Endothelial cell of umbilical vein (primary cell): ENCODE data around the gene PXMP4. TPM values are rescaled to one million over a fixed set of nuclear protein-coding genes. Genes with fewer than 3 reads are reported as not detected.

Experiments
- BruUV-seq: library from RNA; stranded (reverse); fragments of 400-500 nt; replicated peaks from 2 replicates; lab custom pipeline; 2021; lab: Mats Ljungman, UMichigan
- CTCF ChIA-PET: fragments of 300-600, 350-600 bp; sonication (Branson Sonifier 250); formaldehyde crosslinking; loops from one replicate; lab custom pipeline; 2021; ENCODE audit warnings: antibody characterized with exemption, inconsistent platforms; lab: Charles Lee
- POLR2A ChIA-PET: fragments of 300-600, 350-600 bp; sonication (Branson Sonifier 250); formaldehyde crosslinking; loops from one replicate; lab custom pipeline; 2021; ENCODE audit warnings: antibody characterized with exemption, inconsistent platforms; lab: Charles Lee
- DNase-seq: peaks from one replicate; pipeline ENCODE4 v3.0.0-alpha.2; 2011; ENCODE audit warnings: low read depth, low spot score
- FAIRE-seq: peaks from 2 replicates; lab custom pipeline; 2011; peaks lifted over from hg19 to GRCh38; lab: Jason Lieb, UNC
- H2AFZ ChIP-seq: 2 replicates; pipeline ENCODE4 v1.6.0; 2012; ENCODE audit warnings: low read depth, low read length, control low read depth, inconsistent platforms
- H3K27ac ChIP-seq: 2 replicates; pipeline ENCODE4 v1.5.1; 2011; ENCODE audit warnings: low read depth, mild to moderate bottlenecking, control low read depth, low read length, moderate library complexity; ENCODE audit not compliant: insufficient read depth
- H3K27me3 ChIP-seq, 2 experiments: 2 replicates each; pipeline versions ENCODE4 v1.6.0 to v1.6.1; 2011; ENCODE audit warnings: low read length in 2 of 2, mixed read lengths in 1 of 2; ENCODE audit not compliant: control insufficient read depth in 2 of 2, insufficient read depth in 2 of 2
- H3K36me3 ChIP-seq, 2 experiments: 2 replicates in 1 of 2; 3 replicates in 1 of 2; pipeline ENCODE4 v1.5.1; 2011; ENCODE audit warnings: low read length in 2 of 2, mild to moderate bottlenecking in 1 of 2, moderate library complexity in 1 of 2; ENCODE audit not compliant: control insufficient read depth in 2 of 2, insufficient read depth in 2 of 2; ENCODE audit errors: extremely low read depth in 1 of 2
- H3K4me1 ChIP-seq: 3 replicates; pipeline ENCODE4 v1.5.1; 2011; ENCODE audit warnings: mild to moderate bottlenecking, low read length; ENCODE audit not compliant: control insufficient read depth, insufficient read depth; ENCODE audit errors: extremely low read depth
- H3K4me2 ChIP-seq: 2 replicates; pipeline ENCODE4 v1.6.1; 2011; ENCODE audit warnings: low read length, control low read depth, mixed read lengths; ENCODE audit not compliant: insufficient read depth
- H3K4me3 ChIP-seq, 3 experiments: fragments of 200-600 bp in 1 of 3; sonication (generic), shearing (Covaris generic) in 1 of 3; replicated peaks in 1 of 3; 2 replicates each; pipeline ENCODE4 v1.5.1; 2011 to 2016; ENCODE audit warnings: control low read depth in 3 of 3, low read length in 3 of 3, mild to moderate bottlenecking in 2 of 3, inconsistent platforms in 1 of 3, low read depth in 1 of 3, moderate library complexity in 1 of 3; ENCODE audit not compliant: insufficient read depth in 1 of 3
- H3K79me2 ChIP-seq: 2 replicates; pipeline ENCODE4 v1.6.0; 2012; ENCODE audit warnings: low read length, inconsistent platforms; ENCODE audit not compliant: control insufficient read depth, insufficient read depth
- H3K9ac ChIP-seq: replicated peaks from 2 replicates; pipeline ENCODE3; 2011; ENCODE audit warnings: low read length, control low read depth; ENCODE audit not compliant: insufficient read depth; ENCODE audit errors: extremely low read depth
- H3K9me1 ChIP-seq: replicated peaks from 3 replicates; pipeline ENCODE4 v1.6.0; 2011; ENCODE audit warnings: mild to moderate bottlenecking, low read length; ENCODE audit not compliant: control insufficient read depth, insufficient read depth; ENCODE audit errors: extremely low read depth
- H3K9me3 ChIP-seq: replicated peaks from 2 replicates; pipeline ENCODE4 v1.5.1; 2012; ENCODE audit warnings: low read length, inconsistent platforms; ENCODE audit not compliant: control insufficient read depth, insufficient read depth
- H4K20me1 ChIP-seq: replicated peaks from 2 replicates; pipeline ENCODE3; 2011; ENCODE audit warnings: mild to moderate bottlenecking, low read length; ENCODE audit not compliant: control insufficient read depth, insufficient read depth; ENCODE audit errors: extremely low read depth
- EZH2 ChIP-seq: IDR thresholded peaks from 2 replicates; pipeline ENCODE4 v1.6.1; 2012; ENCODE audit warnings: borderline replicate concordance, low read depth, mild to moderate bottlenecking, moderate library complexity, low read length, inconsistent platforms; ENCODE audit not compliant: severe bottlenecking
- FOS ChIP-seq: IDR thresholded peaks from 2 replicates; pipeline ENCODE4 v1.6.1; 2011; ENCODE audit warnings: mild to moderate bottlenecking, low read length, moderate library complexity, borderline replicate concordance; ENCODE audit not compliant: insufficient read depth
- GATA2 ChIP-seq: IDR thresholded peaks from 2 replicates; pipeline ENCODE4 v1.7.0; 2011; ENCODE audit warnings: low read depth, mild to moderate bottlenecking, moderate library complexity, mixed read lengths, low read length; ENCODE audit not compliant: insufficient read length, insufficient read depth
- MYC ChIP-seq: IDR thresholded peaks from one replicate; pipeline ENCODE4 v1.6.1; 2011; ENCODE audit warnings: mild to moderate bottlenecking, low read depth, low read length
- POLR2A ChIP-seq: IDR thresholded peaks from 2 replicates; pipeline ENCODE4 v1.6.1; 2012; ENCODE audit warnings: low read depth, mild to moderate bottlenecking, control low read depth, low read length
- POLR2AphosphoS5 ChIP-seq: IDR thresholded peaks from 2 replicates; pipeline ENCODE4 v1.6.1; 2012; ENCODE audit warnings: low read depth, mild to moderate bottlenecking, control low read depth, low read length, moderate library complexity; ENCODE audit not compliant: insufficient read depth
- dilution Hi-C: fragments of 300-500 bp; cut with MboI; formaldehyde crosslinking; loops from one replicate; pipeline ENCODE4 v1.15.0; 2019; ENCODE audit warnings: low sequenced_read_pairs; ENCODE audit not compliant: extremely low pct_ligation_motif_present
- intact Hi-C: fragments of 100-400 bp; cut with micrococcal nuclease; formaldehyde crosslinking; loops from one replicate; pipeline ENCODE4 v1.10.0; 2022
- polyA plus RNA-seq, 4 experiments: library from polyadenylated mRNA; depleted of rRNA in 3 of 4; stranded (reverse) in 3 of 4; unstranded in 1 of 4; fragments of >200 nt; gene quantifications; 2 replicates each; pipeline versions ENCODE4 v1.2.1 to v1.2.3, GENCODE V29; 2011 to 2012; ENCODE audit warnings: missing spikeins in 1 of 4
- total RNA-seq: library from RNA; stranded (reverse); gene quantifications from 2 replicates; pipeline ENCODE4 v1.2.3, GENCODE V29; 2021
- TF ChIP-seq, protein P1 (sequence below): IDR thresholded peaks from 2 replicates; pipeline ENCODE4 v1.6.1; 2011; ENCODE audit not compliant: insufficient read depth, insufficient read length

Gene PXMP4
- total and polyA plus RNA-seq, 2 donors (not counting 3 experiments of a cell fraction or from before 2014, with no cell fraction given): 6.9 to 8.5 TPM

DNA sequence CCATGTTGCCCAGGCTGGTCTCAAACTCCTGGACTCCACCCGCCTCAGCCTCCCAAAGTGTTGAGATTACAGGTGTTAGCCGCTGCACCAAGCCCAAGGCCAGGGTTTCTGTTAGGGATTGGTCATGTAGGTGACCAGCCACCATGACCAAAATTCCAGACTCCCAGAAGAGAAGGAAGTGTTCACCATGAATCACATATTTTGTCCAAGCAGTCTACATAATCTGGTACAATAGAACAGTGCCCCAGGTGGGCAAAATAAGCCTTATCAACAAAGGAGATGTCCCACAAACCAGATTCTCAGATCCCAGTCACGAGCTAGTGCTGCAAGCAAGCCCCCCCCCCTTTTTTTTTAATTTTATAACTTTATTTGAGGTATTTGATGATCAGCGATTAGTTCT, 31.7 kb upstream of the PXMP4 start:
- Histone ChIP-seq H3K9me1 (no peaks in the 10 kb centered on the region), H4K20me1 (no peaks in the 10 kb centered on the region), H2AFZ (no peak overlapping the region), H3K4me3 (no peak overlapping the region), H3K4me1 (no peaks in the 10 kb centered on the region), H3K9me3 (no peaks in the 10 kb centered on the region), H3K36me3 (peaks cover 0 to 4% of the 10 kb centered on the region in 2 experiments), H3K79me2 (no peaks in the 10 kb centered on the region), H3K4me2 (no peak overlapping the region), H3K9ac (no peak overlapping the region), H3K27ac (no peak overlapping the region), H3K27me3 (no peaks in the 10 kb centered on the region)
- dilution Hi-C loops (no loop called here), intact Hi-C loops (no loop called here)
- FAIRE-seq (no peak), DNase-seq (no peak)
- TF ChIP-seq GATA2: no peak
- ChIA-PET CTCF (interaction anchor here (0.6 kb wide), 1 partner anchor 70 kb away, joined by 3 read pairs; no protein-coding TSS in a partner anchor), POLR2A (no interaction called here)
- BruUV-seq: no TSS peak

- BruUV-seq: no TSS peak
Measured at GRCh38 chr20:33746325-33746998, 26.4 kb upstream of the PXMP4 start.

More at GRCh38 chr20:33746325-33746998, 26.4 kb upstream of the PXMP4 start:
- no peak for DNase-seq
- ChIA-PET CTCF (interaction anchor here (1.2 kb wide), 1 partner anchor 14 kb away, joined by 3 read pairs; the partner anchor contains the start of gene ZNF341), POLR2A (interaction anchor here (0.7 kb wide), 1 partner anchor 41 kb away, joined by 3 read pairs; no protein-coding TSS in a partner anchor)
- Histone ChIP-seq H3K27me3 (no peaks in the 10 kb centered on the region), H3K27ac (no peak overlapping the region), H3K79me2 (no peaks in the 10 kb centered on the region), H3K4me2 (no peak overlapping the region), H3K9me1 (no peaks in the 10 kb centered on the region), H3K36me3 (no peaks in the 10 kb centered on the region), H2AFZ (no peak overlapping the region), H4K20me1 (no peaks in the 10 kb centered on the region), H3K9ac (no peak overlapping the region), H3K9me3 (no peaks in the 10 kb centered on the region), H3K4me1 (no peaks in the 10 kb centered on the region), H3K4me3 (no peak overlapping the region)
- no peak for FAIRE-seq
- intact Hi-C loops (no loop called here), dilution Hi-C loops (no loop called here)
- no peak for TF ChIP-seq POLR2AphosphoS5
- TF ChIP-seq GATA2: no peak
- no peak for TF ChIP-seq FOS
- TF ChIP-seq POLR2A: no peak
- no peak for TF ChIP-seq EZH2
- TF ChIP-seq, protein P1, sequence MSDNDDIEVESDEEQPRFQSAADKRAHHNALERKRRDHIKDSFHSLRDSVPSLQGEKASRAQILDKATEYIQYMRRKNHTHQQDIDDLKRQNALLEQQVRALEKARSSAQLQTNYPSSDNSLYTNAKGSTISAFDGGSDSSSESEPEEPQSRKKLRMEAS: no peak
- TF ChIP-seq MYC: no peak
